H1 (cell line): ENCODE measurements around the gene WNT3A. TPM values are rescaled to one million over a fixed set of nuclear protein-coding genes. Genes with fewer than 3 reads are reported as not detected.

Experiments used
- BACH1 ChIP-seq: IDR thresholded peaks from 2 replicates; pipeline ENCODE4 v1.6.1; 2012; ENCODE audit warnings: low read length, improper control_type of control experiment
- CHD1 ChIP-seq: IDR thresholded peaks from 2 replicates; pipeline ENCODE4 v1.6.1; 2012; ENCODE audit warnings: low read depth, low read length, improper control_type of control experiment
- FOSL1 ChIP-seq: IDR thresholded peaks from 2 replicates; pipeline ENCODE4 v1.6.1; 2011; ENCODE audit warnings: mild to moderate bottlenecking, low read depth, low read length, moderate library complexity; ENCODE audit not compliant: insufficient read depth
- NRF1 ChIP-seq: IDR thresholded peaks from 2 replicates; pipeline ENCODE4 v1.6.1; 2011; ENCODE audit warnings: mild to moderate bottlenecking, low read depth, low read length, improper control_type of control experiment
- POLR2A ChIP-seq, 2 experiments: IDR thresholded peaks; 1 replicate in 1 of 2; 2 replicates in 1 of 2; pipeline ENCODE4 v1.6.1; 2011; ENCODE audit warnings: low read depth in 2 of 2, low read length in 2 of 2, mild to moderate bottlenecking in 2 of 2; ENCODE audit errors: control extremely low read depth in 1 of 2
- RFX5 ChIP-seq: IDR thresholded peaks from 2 replicates; pipeline ENCODE4 v1.6.1; 2011; ENCODE audit warnings: low read depth, low read length, improper control_type of control experiment, borderline replicate concordance
- RXRA ChIP-seq: IDR thresholded peaks from 2 replicates; pipeline ENCODE4 v1.6.1; 2011; ENCODE audit warnings: low read depth, mild to moderate bottlenecking, low read length, moderate library complexity; ENCODE audit not compliant: insufficient read depth
- SIN3A ChIP-seq, 2 experiments: IDR thresholded peaks in 1 of 2; conservative IDR thresholded peaks in 1 of 2; 2 replicates each; pipeline ENCODE4 v1.6.1; 2011 to 2012; ENCODE audit warnings: low read length in 2 of 2, improper control_type of control experiment in 1 of 2, low read depth in 1 of 2, mild to moderate bottlenecking in 1 of 2
- SP1 ChIP-seq: IDR thresholded peaks from 2 replicates; pipeline ENCODE4 v1.6.1; 2011; ENCODE audit warnings: low read depth, low read length
- TCF12 ChIP-seq: IDR thresholded peaks from 2 replicates; pipeline ENCODE4 v1.6.1; 2011; ENCODE audit warnings: low read depth, mild to moderate bottlenecking, low read length
- polyA plus RNA-seq, 7 experiments: library from polyadenylated mRNA; depleted of rRNA in 3 of 7; stranded (reverse) in 5 of 7; unstranded in 2 of 7; fragments of >200 nt in 5 of 7; fragments of 200-250 nt in 2 of 7; gene quantifications; 1 replicate in 5 of 7; 2 replicates in 1 of 7; 4 replicates in 1 of 7; pipeline versions ENCODE4 v1.2.1 to v1.2.3, GENCODE V29; 2011 to 2013; ENCODE audit warnings: missing spikeins in 2 of 7, mixed read lengths in 2 of 7
- total RNA-seq: library from RNA; stranded (reverse); fragmentation: NEBNext Ultra II Directional; extraction: Animal tissue kit (Norgen Biotek cat#: 25700); gene quantifications from 2 replicates; pipeline ENCODE4 v1.2.1, GENCODE V29; 2021
- TF ChIP-seq, protein P1 (sequence below): fragments of 300-600 bp; sonication (generic); IDR thresholded peaks from 2 replicates; pipeline ENCODE4 v1.7.1; 2012; ENCODE audit warnings: low read length, moderate library complexity, mild to moderate bottlenecking, inconsistent platforms; ENCODE audit not compliant: insufficient replicate concordance

Gene WNT3A
- total and polyA plus RNA-seq, 2 of the 8 experiments (the other 6 are each of a cell fraction or from before 2014, with no cell fraction given) = 0.08 to 0.19 TPM

DNA sequence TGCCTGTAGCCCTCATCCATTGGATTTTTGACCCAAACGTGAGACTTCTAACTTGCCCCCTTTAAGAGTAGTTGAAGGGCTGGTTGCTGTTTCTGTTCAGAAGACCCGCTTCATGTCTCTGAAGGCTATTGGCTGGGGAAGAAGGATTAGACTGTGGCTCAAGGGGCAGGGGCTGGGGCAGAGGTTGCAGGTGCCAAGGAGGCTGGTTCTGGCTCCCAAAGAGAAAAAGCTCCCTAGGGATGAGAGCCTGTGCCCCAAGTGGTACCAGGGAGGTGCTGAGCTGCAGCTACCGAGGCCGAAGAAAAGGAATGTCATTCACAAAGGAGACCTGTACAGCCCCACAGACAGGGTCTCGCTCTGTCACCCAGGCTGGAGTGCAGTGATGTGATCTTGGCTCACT is 5.8 kb downstream of the WNT3A start (continued):
- TF ChIP-seq, protein P1, sequence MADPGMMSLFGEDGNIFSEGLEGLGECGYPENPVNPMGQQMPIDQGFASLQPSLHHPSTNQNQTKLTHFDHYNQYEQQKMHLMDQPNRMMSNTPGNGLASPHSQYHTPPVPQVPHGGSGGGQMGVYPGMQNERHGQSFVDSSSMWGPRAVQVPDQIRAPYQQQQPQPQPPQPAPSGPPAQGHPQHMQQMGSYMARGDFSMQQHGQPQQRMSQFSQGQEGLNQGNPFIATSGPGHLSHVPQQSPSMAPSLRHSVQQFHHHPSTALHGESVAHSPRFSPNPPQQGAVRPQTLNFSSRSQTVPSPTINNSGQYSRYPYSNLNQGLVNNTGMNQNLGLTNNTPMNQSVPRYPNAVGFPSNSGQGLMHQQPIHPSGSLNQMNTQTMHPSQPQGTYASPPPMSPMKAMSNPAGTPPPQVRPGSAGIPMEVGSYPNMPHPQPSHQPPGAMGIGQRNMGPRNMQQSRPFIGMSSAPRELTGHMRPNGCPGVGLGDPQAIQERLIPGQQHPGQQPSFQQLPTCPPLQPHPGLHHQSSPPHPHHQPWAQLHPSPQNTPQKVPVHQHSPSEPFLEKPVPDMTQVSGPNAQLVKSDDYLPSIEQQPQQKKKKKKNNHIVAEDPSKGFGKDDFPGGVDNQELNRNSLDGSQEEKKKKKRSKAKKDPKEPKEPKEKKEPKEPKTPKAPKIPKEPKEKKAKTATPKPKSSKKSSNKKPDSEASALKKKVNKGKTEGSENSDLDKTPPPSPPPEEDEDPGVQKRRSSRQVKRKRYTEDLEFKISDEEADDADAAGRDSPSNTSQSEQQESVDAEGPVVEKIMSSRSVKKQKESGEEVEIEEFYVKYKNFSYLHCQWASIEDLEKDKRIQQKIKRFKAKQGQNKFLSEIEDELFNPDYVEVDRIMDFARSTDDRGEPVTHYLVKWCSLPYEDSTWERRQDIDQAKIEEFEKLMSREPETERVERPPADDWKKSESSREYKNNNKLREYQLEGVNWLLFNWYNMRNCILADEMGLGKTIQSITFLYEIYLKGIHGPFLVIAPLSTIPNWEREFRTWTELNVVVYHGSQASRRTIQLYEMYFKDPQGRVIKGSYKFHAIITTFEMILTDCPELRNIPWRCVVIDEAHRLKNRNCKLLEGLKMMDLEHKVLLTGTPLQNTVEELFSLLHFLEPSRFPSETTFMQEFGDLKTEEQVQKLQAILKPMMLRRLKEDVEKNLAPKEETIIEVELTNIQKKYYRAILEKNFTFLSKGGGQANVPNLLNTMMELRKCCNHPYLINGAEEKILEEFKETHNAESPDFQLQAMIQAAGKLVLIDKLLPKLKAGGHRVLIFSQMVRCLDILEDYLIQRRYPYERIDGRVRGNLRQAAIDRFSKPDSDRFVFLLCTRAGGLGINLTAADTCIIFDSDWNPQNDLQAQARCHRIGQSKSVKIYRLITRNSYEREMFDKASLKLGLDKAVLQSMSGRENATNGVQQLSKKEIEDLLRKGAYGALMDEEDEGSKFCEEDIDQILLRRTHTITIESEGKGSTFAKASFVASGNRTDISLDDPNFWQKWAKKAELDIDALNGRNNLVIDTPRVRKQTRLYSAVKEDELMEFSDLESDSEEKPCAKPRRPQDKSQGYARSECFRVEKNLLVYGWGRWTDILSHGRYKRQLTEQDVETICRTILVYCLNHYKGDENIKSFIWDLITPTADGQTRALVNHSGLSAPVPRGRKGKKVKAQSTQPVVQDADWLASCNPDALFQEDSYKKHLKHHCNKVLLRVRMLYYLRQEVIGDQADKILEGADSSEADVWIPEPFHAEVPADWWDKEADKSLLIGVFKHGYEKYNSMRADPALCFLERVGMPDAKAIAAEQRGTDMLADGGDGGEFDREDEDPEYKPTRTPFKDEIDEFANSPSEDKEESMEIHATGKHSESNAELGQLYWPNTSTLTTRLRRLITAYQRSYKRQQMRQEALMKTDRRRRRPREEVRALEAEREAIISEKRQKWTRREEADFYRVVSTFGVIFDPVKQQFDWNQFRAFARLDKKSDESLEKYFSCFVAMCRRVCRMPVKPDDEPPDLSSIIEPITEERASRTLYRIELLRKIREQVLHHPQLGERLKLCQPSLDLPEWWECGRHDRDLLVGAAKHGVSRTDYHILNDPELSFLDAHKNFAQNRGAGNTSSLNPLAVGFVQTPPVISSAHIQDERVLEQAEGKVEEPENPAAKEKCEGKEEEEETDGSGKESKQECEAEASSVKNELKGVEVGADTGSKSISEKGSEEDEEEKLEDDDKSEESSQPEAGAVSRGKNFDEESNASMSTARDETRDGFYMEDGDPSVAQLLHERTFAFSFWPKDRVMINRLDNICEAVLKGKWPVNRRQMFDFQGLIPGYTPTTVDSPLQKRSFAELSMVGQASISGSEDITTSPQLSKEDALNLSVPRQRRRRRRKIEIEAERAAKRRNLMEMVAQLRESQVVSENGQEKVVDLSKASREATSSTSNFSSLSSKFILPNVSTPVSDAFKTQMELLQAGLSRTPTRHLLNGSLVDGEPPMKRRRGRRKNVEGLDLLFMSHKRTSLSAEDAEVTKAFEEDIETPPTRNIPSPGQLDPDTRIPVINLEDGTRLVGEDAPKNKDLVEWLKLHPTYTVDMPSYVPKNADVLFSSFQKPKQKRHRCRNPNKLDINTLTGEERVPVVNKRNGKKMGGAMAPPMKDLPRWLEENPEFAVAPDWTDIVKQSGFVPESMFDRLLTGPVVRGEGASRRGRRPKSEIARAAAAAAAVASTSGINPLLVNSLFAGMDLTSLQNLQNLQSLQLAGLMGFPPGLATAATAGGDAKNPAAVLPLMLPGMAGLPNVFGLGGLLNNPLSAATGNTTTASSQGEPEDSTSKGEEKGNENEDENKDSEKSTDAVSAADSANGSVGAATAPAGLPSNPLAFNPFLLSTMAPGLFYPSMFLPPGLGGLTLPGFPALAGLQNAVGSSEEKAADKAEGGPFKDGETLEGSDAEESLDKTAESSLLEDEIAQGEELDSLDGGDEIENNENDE = no peak
- TF ChIP-seq NRF1 (no peak), CHD1 (no peak), SIN3A (conservative IDR thresholded peaks at IDR 0.05 in 1 of 2, IDR thresholded peaks at IDR 0.05 in 1 of 2; ENCODE audit: low read depth in 1 of 2, low read length in 2 of 2) (no peak), BACH1 (no peak), FOSL1 (no peak), RFX5 (no peak), POLR2A (IDR thresholded peaks at IDR 0.05; ENCODE audit: control extremely low read depth in 1 of 2, low read depth in 2 of 2, low read length in 2 of 2) (no peak), SP1 (no peak), TCF12 (no peak), RXRA (no peak)
